H1 (cell line): ENCODE measurements around the gene CELF5. TPM values are rescaled to one million over a fixed set of nuclear protein-coding genes. Genes with fewer than 3 reads are reported as not detected.

ENCODE experiments used
- CTCF ChIA-PET: fragments of 300-600 bp; sonication (Branson Sonifier 250); formaldehyde crosslinking; loops from one replicate; lab custom pipeline; 2021; ENCODE audit not compliant: partially characterized antibody; lab: Charles Lee
- POLR2A ChIA-PET: fragments of 300-600 bp; sonication (Branson Sonifier 250); formaldehyde crosslinking; loops from one replicate; lab custom pipeline; 2021; ENCODE audit warnings: inconsistent platforms; ENCODE audit not compliant: partially characterized antibody; lab: Charles Lee
- DNase-seq, 2 experiments: peaks; one replicate each; pipeline versions ENCODE4 v3.0.0 to v3.0.0-alpha.2; 2010 to 2022; ENCODE audit warnings: low spot score in 2 of 2, low read depth in 1 of 2, mixed read lengths in 1 of 2
- FAIRE-seq: peaks from 2 replicates; lab custom pipeline; 2011; peaks lifted over from hg19 to GRCh38; lab: Jason Lieb, UNC
- H2AFZ ChIP-seq: 2 replicates; pipeline ENCODE4 v1.8.1; 2012; ENCODE audit warnings: low read length, inconsistent platforms
- H2AK5ac ChIP-seq: 2 replicates; pipeline ENCODE4 v1.6.1; 2013; ENCODE audit warnings: low read depth, low read length
- H2BK120ac ChIP-seq: replicated peaks from 2 replicates; pipeline ENCODE3; 2013; ENCODE audit warnings: low read depth, low read length, inconsistent platforms
- H2BK12ac ChIP-seq: 2 replicates; pipeline ENCODE4 v1.6.1; 2013; ENCODE audit warnings: low read depth, low read length
- H2BK15ac ChIP-seq: 2 replicates; pipeline ENCODE4 v1.6.1; 2013; ENCODE audit warnings: low read length
- H2BK20ac ChIP-seq: 2 replicates; pipeline ENCODE4 v1.6.1; 2013; ENCODE audit warnings: low read length
- H2BK5ac ChIP-seq: 2 replicates; pipeline ENCODE4 v1.6.1; 2013; ENCODE audit warnings: low read depth, low read length
- H3K14ac ChIP-seq: 2 replicates; pipeline ENCODE4 v1.6.1; 2013; ENCODE audit warnings: inconsistent platforms; ENCODE audit not compliant: insufficient read length
- H3K18ac ChIP-seq: 2 replicates; pipeline ENCODE4 v1.6.1; 2013; ENCODE audit warnings: low read length; ENCODE audit errors: extremely low read depth
- H3K23ac ChIP-seq: 2 replicates; pipeline ENCODE4 v1.6.1; 2013; ENCODE audit warnings: inconsistent platforms; ENCODE audit not compliant: insufficient read length
- H3K23me2 ChIP-seq: 2 replicates; pipeline ENCODE4 v1.6.1; 2013; ENCODE audit warnings: low read depth, low read length
- H3K27ac ChIP-seq: 2 replicates; pipeline ENCODE4 v1.6.1; 2011; ENCODE audit warnings: low read depth, low read length, inconsistent platforms
- H3K27me3 ChIP-seq, 4 experiments: replicated peaks in 1 of 4; 1 replicate in 1 of 4; 2 replicates in 3 of 4; pipeline versions ENCODE4 v1.6.1 to v1.8.1; 2011 to 2013; ENCODE audit warnings: low read length in 3 of 4, mild to moderate bottlenecking in 3 of 4, inconsistent platforms in 2 of 4, mixed read lengths in 2 of 4, moderate library complexity in 1 of 4; ENCODE audit not compliant: control insufficient read depth in 3 of 4, insufficient read depth in 3 of 4; ENCODE audit errors: extremely low read depth in 1 of 4
- H3K36me3 ChIP-seq, 4 experiments: 2 replicates each; pipeline versions ENCODE4 v1.6.1 to v1.8.1; 2011 to 2013; ENCODE audit warnings: mild to moderate bottlenecking in 4 of 4, low read length in 3 of 4, moderate library complexity in 2 of 4, control low read depth in 1 of 4, inconsistent platforms in 1 of 4; ENCODE audit not compliant: insufficient read depth in 4 of 4, control insufficient read depth in 2 of 4
- H3K4ac ChIP-seq: replicated peaks from 2 replicates; pipeline ENCODE3; 2013; ENCODE audit warnings: low read length, low read depth, mixed read lengths, inconsistent platforms; ENCODE audit not compliant: insufficient read length
- H3K4me1 ChIP-seq, 4 experiments: replicated peaks in 1 of 4; 1 replicate in 1 of 4; 2 replicates in 3 of 4; pipeline versions ENCODE4 v1.6.1 to v1.8.1; 2011 to 2013; ENCODE audit warnings: low read length in 3 of 4, inconsistent platforms in 2 of 4, mixed read lengths in 1 of 4; ENCODE audit not compliant: insufficient read depth in 4 of 4, control insufficient read depth in 3 of 4
- H3K4me2 ChIP-seq, 2 experiments: 2 replicates each; pipeline versions ENCODE4 v1.6.1 to v1.8.1; 2011 to 2013; ENCODE audit warnings: low read depth in 2 of 2, low read length in 2 of 2, control low read depth in 1 of 2, inconsistent platforms in 1 of 2, mild to moderate bottlenecking in 1 of 2; ENCODE audit not compliant: insufficient read depth in 1 of 2
- H3K4me3 ChIP-seq, 4 experiments: fragments of 200-600, 300-600 bp in 1 of 4; sonication (generic), shearing (Covaris generic), sonication (Bioruptor Twin) in 1 of 4; 2 replicates each; pipeline versions ENCODE4 v1.5.1 to v1.8.1; 2011 to 2016; ENCODE audit warnings: low read length in 4 of 4, low read depth in 3 of 4, control low read depth in 2 of 4, inconsistent platforms in 2 of 4, mild to moderate bottlenecking in 2 of 4, mixed read lengths in 1 of 4, moderate library complexity in 1 of 4; ENCODE audit not compliant: insufficient read depth in 2 of 4; ENCODE audit errors: extremely low read depth in 1 of 4
- H3K56ac ChIP-seq: replicated peaks from 2 replicates; pipeline ENCODE3; 2013; ENCODE audit warnings: low read depth, mild to moderate bottlenecking, mixed read lengths, low read length, inconsistent platforms; ENCODE audit not compliant: insufficient read length
- H3K79me1 ChIP-seq: 2 replicates; pipeline ENCODE4 v1.6.1; 2013; ENCODE audit warnings: low read depth, low read length, control low read depth
- H3K79me2 ChIP-seq, 2 experiments: 2 replicates each; pipeline versions ENCODE4 v1.6.1 to v1.8.1; 2012 to 2013; ENCODE audit warnings: low read length in 2 of 2, mild to moderate bottlenecking in 2 of 2, inconsistent platforms in 1 of 2; ENCODE audit not compliant: insufficient read depth in 2 of 2, control insufficient read depth in 1 of 2
- H3K9ac ChIP-seq, 4 experiments: replicated peaks in 1 of 4; 1 replicate in 1 of 4; 2 replicates in 3 of 4; pipeline versions ENCODE4 v1.6.1 to v1.8.1; 2011 to 2013; ENCODE audit warnings: low read depth in 3 of 4, low read length in 3 of 4, control low read depth in 2 of 4, mild to moderate bottlenecking in 2 of 4, moderate library complexity in 2 of 4, inconsistent platforms in 1 of 4; ENCODE audit errors: extremely low read depth in 1 of 4
- H3K9me3 ChIP-seq, 2 experiments: 2 replicates each; pipeline versions ENCODE4 v1.6.1 to v1.8.1; 2012 to 2013; ENCODE audit warnings: mild to moderate bottlenecking in 2 of 2, moderate library complexity in 2 of 2, control low read depth in 1 of 2, inconsistent platforms in 1 of 2, low read depth in 1 of 2, low read length in 1 of 2, mixed read lengths in 1 of 2; ENCODE audit not compliant: insufficient read depth in 2 of 2
- H4K20me1 ChIP-seq, 2 experiments: replicated peaks in 1 of 2; 2 replicates each; pipeline versions ENCODE3 to v1.8.1; 2011 to 2013; ENCODE audit warnings: inconsistent platforms in 2 of 2, low read length in 2 of 2, mild to moderate bottlenecking in 1 of 2; ENCODE audit not compliant: insufficient read depth in 2 of 2, control insufficient read depth in 1 of 2
- H4K5ac ChIP-seq: 2 replicates; pipeline ENCODE4 v1.6.1; 2013; ENCODE audit warnings: low read length, low read depth, mixed read lengths, inconsistent platforms; ENCODE audit not compliant: insufficient read length
- H4K8ac ChIP-seq: 2 replicates; pipeline ENCODE4 v1.8.0; 2013; ENCODE audit warnings: mild to moderate bottlenecking, moderate library complexity, low read length, inconsistent platforms; ENCODE audit not compliant: insufficient read depth; ENCODE audit errors: extremely low read depth
- H4K91ac ChIP-seq: replicated peaks from 2 replicates; pipeline ENCODE3; 2013; ENCODE audit warnings: low read length, mixed read lengths, inconsistent platforms; ENCODE audit not compliant: insufficient read length
- BRCA1 ChIP-seq: IDR thresholded peaks from 2 replicates; pipeline ENCODE4 v1.6.1; 2012; ENCODE audit warnings: low read depth, low read length, improper control_type of control experiment
- NRF1 ChIP-seq: IDR thresholded peaks from 2 replicates; pipeline ENCODE4 v1.6.1; 2011; ENCODE audit warnings: mild to moderate bottlenecking, low read depth, low read length, improper control_type of control experiment
- SAP30 ChIP-seq: fragments of 300-600 bp; sonication (generic); IDR thresholded peaks from 2 replicates; pipeline ENCODE4 v1.7.1; 2012; ENCODE audit warnings: low read length, moderate library complexity, mild to moderate bottlenecking, inconsistent platforms; ENCODE audit not compliant: insufficient read depth, insufficient replicate concordance
- WGBS, 2 experiments: shearing (Covaris generic) in 1 of 2; methylation state at CpG; one replicate each; pipeline versions ENCODE4 v1.1.6 to v1.1.7; 2013 to 2015; ENCODE audit warnings: low lambda C conversion rate in 2 of 2, mixed read lengths in 2 of 2, inconsistent platforms in 1 of 2, low coverage in 1 of 2, missing lambda C conversion rate in 1 of 2; ENCODE audit not compliant: insufficient replicate concordance in 2 of 2, insufficient coverage in 1 of 2, insufficient read length in 1 of 2; ENCODE audit errors: extremely low coverage in 1 of 2, missing lambda C conversion rate in 1 of 2; 5-methylcytosine and 5-hydroxymethylcytosine counted together
- polyA plus RNA-seq, 7 experiments: library from polyadenylated mRNA; depleted of rRNA in 3 of 7; stranded (reverse) in 5 of 7; unstranded in 2 of 7; fragments of >200 nt in 5 of 7; fragments of 200-250 nt in 2 of 7; gene quantifications; 1 replicate in 5 of 7; 2 replicates in 1 of 7; 4 replicates in 1 of 7; pipeline versions ENCODE4 v1.2.1 to v1.2.3, GENCODE V29; 2011 to 2013; ENCODE audit warnings: missing spikeins in 2 of 7, mixed read lengths in 2 of 7
- total RNA-seq: library from RNA; stranded (reverse); fragmentation: NEBNext Ultra II Directional; extraction: Animal tissue kit (Norgen Biotek cat#: 25700); gene quantifications from 2 replicates; pipeline ENCODE4 v1.2.1, GENCODE V29; 2021
- TF ChIP-seq, protein P1 (sequence below), 3 experiments: IDR thresholded peaks; 1 replicate in 2 of 3; 2 replicates in 1 of 3; pipeline versions ENCODE4 v1.5.1 to v1.6.1; 2011; ENCODE audit warnings: low read length in 3 of 3, mild to moderate bottlenecking in 3 of 3, inconsistent platforms in 2 of 3, low read depth in 1 of 3, moderate library complexity in 1 of 3; ENCODE audit not compliant: insufficient read depth in 1 of 3; ENCODE audit errors: control extremely low read depth in 1 of 3
- TF ChIP-seq, protein P2 (sequence below): IDR thresholded peaks from 2 replicates; pipeline ENCODE4 v1.6.1; 2012; ENCODE audit warnings: inconsistent platforms

Gene CELF5
- total and polyA plus RNA-seq, 2 of the 8 experiments (the other 6 are each of a cell fraction or from before 2014, with no cell fraction given), result 9.8 to 15.0 TPM

DNA sequence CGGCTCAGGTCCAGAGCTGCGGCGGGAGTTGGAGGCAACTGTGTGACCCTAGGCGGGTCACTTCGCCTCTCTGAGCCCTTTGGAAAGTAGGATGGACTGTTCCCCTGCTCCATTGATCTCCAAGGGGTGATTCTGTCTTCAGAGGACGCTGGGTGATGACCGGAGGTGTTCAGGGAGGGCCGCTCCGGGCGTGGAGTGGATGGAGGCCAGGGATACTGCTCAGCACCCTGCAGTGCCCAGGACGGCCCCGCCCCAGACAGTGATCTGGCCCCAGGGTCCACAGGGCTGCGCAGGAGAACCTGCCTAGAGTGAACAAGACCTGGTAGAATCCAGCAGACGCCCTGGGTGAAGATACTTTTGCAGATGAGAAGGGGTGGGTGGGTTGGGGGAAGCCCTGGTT lies 31.8 kb upstream of the CELF5 start:
- H3K4me3 ChIP-seq, result no peak overlapping the region
- H2AFZ ChIP-seq, result no peak overlapping the region
- H3K56ac ChIP-seq, result no peak overlapping the region
- no peak for DNase-seq
- WGBS, 2 experiments, result 95% methylated on average over 9 of the region's 14 CpGs; no CpG with 5 or more reads in 1 of the 2 experiments
- H2BK120ac ChIP-seq, result no peak overlapping the region
- no peak overlapping the region for H3K9ac ChIP-seq
- H3K4ac ChIP-seq, result no peak overlapping the region
- POLR2A ChIA-PET, result no interaction called here
- H2BK15ac ChIP-seq, result no peak overlapping the region
- no peaks in the 10 kb centered on the region for H3K9me3 ChIP-seq
- peaks cover 31% of the 10 kb centered on the region for H3K79me1 ChIP-seq
- peaks cover 0 to 9% (median 6%) of the 10 kb centered on the region in 4 experiments; a peak in 3 of 8 replicates for H3K36me3 ChIP-seq
- no peak overlapping the region for H2BK5ac ChIP-seq
- H3K79me2 ChIP-seq, result peaks cover 0 to 48% of the 10 kb centered on the region in 2 experiments; a peak in 3 of 4 replicates
- H4K20me1 ChIP-seq, result peaks cover 23 to 36% of the 10 kb centered on the region in 2 experiments
- H4K8ac ChIP-seq, result no peak overlapping the region
- H3K4me1 ChIP-seq, result peaks cover 0 to 6% (median 3%) of the 10 kb centered on the region in 4 experiments; a peak in 5 of 7 replicates
- no peak overlapping the region for H4K91ac ChIP-seq
- H4K5ac ChIP-seq, result no peak overlapping the region
- TF ChIP-seq NRF1, result no peak
- TF ChIP-seq, protein P1, sequence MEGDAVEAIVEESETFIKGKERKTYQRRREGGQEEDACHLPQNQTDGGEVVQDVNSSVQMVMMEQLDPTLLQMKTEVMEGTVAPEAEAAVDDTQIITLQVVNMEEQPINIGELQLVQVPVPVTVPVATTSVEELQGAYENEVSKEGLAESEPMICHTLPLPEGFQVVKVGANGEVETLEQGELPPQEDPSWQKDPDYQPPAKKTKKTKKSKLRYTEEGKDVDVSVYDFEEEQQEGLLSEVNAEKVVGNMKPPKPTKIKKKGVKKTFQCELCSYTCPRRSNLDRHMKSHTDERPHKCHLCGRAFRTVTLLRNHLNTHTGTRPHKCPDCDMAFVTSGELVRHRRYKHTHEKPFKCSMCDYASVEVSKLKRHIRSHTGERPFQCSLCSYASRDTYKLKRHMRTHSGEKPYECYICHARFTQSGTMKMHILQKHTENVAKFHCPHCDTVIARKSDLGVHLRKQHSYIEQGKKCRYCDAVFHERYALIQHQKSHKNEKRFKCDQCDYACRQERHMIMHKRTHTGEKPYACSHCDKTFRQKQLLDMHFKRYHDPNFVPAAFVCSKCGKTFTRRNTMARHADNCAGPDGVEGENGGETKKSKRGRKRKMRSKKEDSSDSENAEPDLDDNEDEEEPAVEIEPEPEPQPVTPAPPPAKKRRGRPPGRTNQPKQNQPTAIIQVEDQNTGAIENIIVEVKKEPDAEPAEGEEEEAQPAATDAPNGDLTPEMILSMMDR (IDR thresholded peaks at IDR 0.05; ENCODE audit: control extremely low read depth in 1 of 3, insufficient read depth in 1 of 3, low read depth in 1 of 3, low read length in 3 of 3), result no peak
- TF ChIP-seq BRCA1, result no peak
- TF ChIP-seq, protein P2, sequence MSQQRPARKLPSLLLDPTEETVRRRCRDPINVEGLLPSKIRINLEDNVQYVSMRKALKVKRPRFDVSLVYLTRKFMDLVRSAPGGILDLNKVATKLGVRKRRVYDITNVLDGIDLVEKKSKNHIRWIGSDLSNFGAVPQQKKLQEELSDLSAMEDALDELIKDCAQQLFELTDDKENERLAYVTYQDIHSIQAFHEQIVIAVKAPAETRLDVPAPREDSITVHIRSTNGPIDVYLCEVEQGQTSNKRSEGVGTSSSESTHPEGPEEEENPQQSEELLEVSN, result no peak
- no peak for TF ChIP-seq SAP30
- no peak overlapping the region for H3K18ac ChIP-seq
- H2AK5ac ChIP-seq, result no peak overlapping the region
- H3K27ac ChIP-seq, result no peak overlapping the region
- H3K4me2 ChIP-seq, result no peak overlapping the region
- no peak overlapping the region for H2BK12ac ChIP-seq
- no peak overlapping the region for H2BK20ac ChIP-seq
- no peak overlapping the region for H3K23ac ChIP-seq
- CTCF ChIA-PET, result no interaction called here
- no peaks in the 10 kb centered on the region for H3K23me2 ChIP-seq
- no peak overlapping the region for H3K14ac ChIP-seq
- H3K27me3 ChIP-seq, result no peaks in the 10 kb centered on the region
- FAIRE-seq, result no peak
